ENCODE data around the gene SEMA5B.

- TF ChIP-seq, protein P1, sequence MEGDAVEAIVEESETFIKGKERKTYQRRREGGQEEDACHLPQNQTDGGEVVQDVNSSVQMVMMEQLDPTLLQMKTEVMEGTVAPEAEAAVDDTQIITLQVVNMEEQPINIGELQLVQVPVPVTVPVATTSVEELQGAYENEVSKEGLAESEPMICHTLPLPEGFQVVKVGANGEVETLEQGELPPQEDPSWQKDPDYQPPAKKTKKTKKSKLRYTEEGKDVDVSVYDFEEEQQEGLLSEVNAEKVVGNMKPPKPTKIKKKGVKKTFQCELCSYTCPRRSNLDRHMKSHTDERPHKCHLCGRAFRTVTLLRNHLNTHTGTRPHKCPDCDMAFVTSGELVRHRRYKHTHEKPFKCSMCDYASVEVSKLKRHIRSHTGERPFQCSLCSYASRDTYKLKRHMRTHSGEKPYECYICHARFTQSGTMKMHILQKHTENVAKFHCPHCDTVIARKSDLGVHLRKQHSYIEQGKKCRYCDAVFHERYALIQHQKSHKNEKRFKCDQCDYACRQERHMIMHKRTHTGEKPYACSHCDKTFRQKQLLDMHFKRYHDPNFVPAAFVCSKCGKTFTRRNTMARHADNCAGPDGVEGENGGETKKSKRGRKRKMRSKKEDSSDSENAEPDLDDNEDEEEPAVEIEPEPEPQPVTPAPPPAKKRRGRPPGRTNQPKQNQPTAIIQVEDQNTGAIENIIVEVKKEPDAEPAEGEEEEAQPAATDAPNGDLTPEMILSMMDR (IDR thresholded peaks at IDR 0.05; ENCODE audit: insufficient read depth, low read length) = no peak
- no peak for TF ChIP-seq POLR2AphosphoS5 (IDR thresholded peaks at IDR 0.05; ENCODE audit: low read depth)
Observed at GRCh38 chr3:122973893-122974615, 53.5 kb downstream of the SEMA5B start.

All from HL-60 (cell line).